MCF 10A (cell line): ENCODE results near the gene CHST15. TPM values are rescaled to one million over a fixed set of nuclear protein-coding genes. Genes with fewer than 3 reads are reported as not detected.

Experiments
- BruUV-seq: library from RNA; stranded (reverse); fragments of 400-500 nt; replicated peaks from 2 replicates; lab custom pipeline; 2021; lab: Mats Ljungman, UMichigan
- CTCF ChIA-PET: fragments of 300-600 bp; sonication (Branson Sonifier 250); formaldehyde crosslinking; extraction: SDS; loops from one replicate; lab custom pipeline; 2021; ENCODE audit warnings: antibody characterized with exemption, inconsistent platforms; lab: Yijun Ruan, JAX
- POLR2A ChIA-PET: fragments of 300-600, 350-650 bp; sonication (Branson Sonifier 250); formaldehyde crosslinking; extraction: SDS; loops from one replicate; lab custom pipeline; 2020; ENCODE audit warnings: antibody characterized with exemption, inconsistent platforms; lab: Yijun Ruan, JAX
- DNase-seq: peaks from one replicate; pipeline ENCODE4 v3.0.0-alpha.2; 2018; ENCODE audit not compliant: unreplicated experiment
- H3K27ac Mint-ChIP-seq: one replicate; pipeline ENCODE4 v1.8.0; 2022; ENCODE audit warnings: mild to moderate bottlenecking, low read depth, mixed read lengths; ENCODE audit not compliant: unreplicated experiment
- H3K27me3 Mint-ChIP-seq: one replicate; pipeline ENCODE4 v1.8.0; 2022; ENCODE audit warnings: mixed read lengths; ENCODE audit not compliant: insufficient read depth, unreplicated experiment
- H3K36me3 Mint-ChIP-seq: one replicate; pipeline ENCODE4 v1.8.0; 2022; ENCODE audit warnings: mild to moderate bottlenecking, moderate library complexity, mixed read lengths; ENCODE audit not compliant: insufficient read depth, unreplicated experiment
- H3K4me1 Mint-ChIP-seq: one replicate; pipeline ENCODE4 v1.8.0; 2022; ENCODE audit warnings: mixed read lengths; ENCODE audit not compliant: insufficient read depth, unreplicated experiment
- H3K4me3 Mint-ChIP-seq: one replicate; pipeline ENCODE4 v1.8.0; 2022; ENCODE audit warnings: mild to moderate bottlenecking, moderate library complexity, mixed read lengths; ENCODE audit not compliant: unreplicated experiment
- H3K9me3 Mint-ChIP-seq: one replicate; pipeline ENCODE4 v1.8.0; 2022; ENCODE audit warnings: mixed read lengths; ENCODE audit not compliant: unreplicated experiment
- CTCF ChIP-seq: fragments of 200-600 bp; IDR thresholded peaks from one replicate; pipeline ENCODE4 v1.8.0; 2022; ENCODE audit warnings: antibody characterized with exemption, mild to moderate bottlenecking; ENCODE audit not compliant: unreplicated experiment
- intact Hi-C: fragments of 100-400 bp; cut with micrococcal nuclease; formaldehyde crosslinking; loops from 2 replicates; pipeline ENCODE4 v1.14.1; 2022
- total RNA-seq: library from RNA; stranded (reverse); gene quantifications from 2 replicates; pipeline ENCODE4 v1.2.3, GENCODE V29; 2022

The CHST15 gene
- total RNA-seq, 1 experiment from 2014 or later: 32.8 TPM

- H3K9me3 Mint-ChIP-seq: no peaks in the 10 kb centered on the region
- intact Hi-C loops: no loop called here
- H3K4me3 Mint-ChIP-seq: no peak overlapping the region
- no peak overlapping the region for H3K27ac Mint-ChIP-seq
- BruUV-seq: no TSS peak
- POLR2A ChIA-PET: interaction anchor here (0.6 to 1.3 kb wide), 5 partner anchors 26 to 215 kb away, joined by 3 to 4 read pairs (median 3); no protein-coding TSS in a partner anchor
- no peaks in the 10 kb centered on the region for H3K27me3 Mint-ChIP-seq
- peaks cover 20% of the 10 kb centered on the region for H3K36me3 Mint-ChIP-seq
- no peak for TF ChIP-seq CTCF
- no peak for DNase-seq
- peaks cover 12% of the 10 kb centered on the region for H3K4me1 Mint-ChIP-seq
- CTCF ChIA-PET: interaction anchor here (0.5 to 0.8 kb wide), 2 partner anchors 182 to 1586 kb away, joined by 3 read pairs; no protein-coding TSS in a partner anchor
Measured at GRCh38 chr10:124022066-124022465, 71.3 kb downstream of the CHST15 start.

- ChIA-PET CTCF (interaction anchor here (0.5 to 0.8 kb wide), 3 partner anchors 183 to 1586 kb away, joined by 3 to 5 read pairs (median 3); no protein-coding TSS in a partner anchor), POLR2A (interaction anchor here (0.6 to 1.3 kb wide), 6 partner anchors 25 to 216 kb away, joined by 3 to 4 read pairs (median 3); no protein-coding TSS in a partner anchor)
- Mint-ChIP-seq H3K36me3 (peaks cover 20% of the 10 kb centered on the region), H3K4me1 (peaks cover 12% of the 10 kb centered on the region), H3K27ac (no peak overlapping the region), H3K4me3 (no peak overlapping the region), H3K27me3 (no peaks in the 10 kb centered on the region), H3K9me3 (no peaks in the 10 kb centered on the region)
- no peak for TF ChIP-seq CTCF
- intact Hi-C loops: no loop called here
- DNase-seq: peak; percentile 63
- no TSS peak for BruUV-seq
Measured at GRCh38 chr10:124020981-124021815, 72.2 kb downstream of the CHST15 start.

- intact Hi-C loops: no loop called here
- CTCF ChIA-PET: interaction anchor here (0.7 kb wide), 1 partner anchor 645 kb away, joined by 3 read pairs; no protein-coding TSS in a partner anchor
- Mint-ChIP-seq H3K4me1 (peaks cover 12% of the 10 kb centered on the region), H3K27me3 (no peaks in the 10 kb centered on the region), H3K4me3 (no peak overlapping the region), H3K27ac (no peak overlapping the region), H3K36me3 (peaks cover 20% of the 10 kb centered on the region), H3K9me3 (no peaks in the 10 kb centered on the region)
- TF ChIP-seq CTCF: no peak
- POLR2A ChIA-PET: no interaction called here
- BruUV-seq: no TSS peak
- no peak for DNase-seq
Measured at GRCh38 chr10:124019886-124020797, 73.3 kb downstream of the CHST15 start.
